RWPE2 (cell line): ENCODE data around the gene HAUS7.

Experiments used
- ATAC-seq: fragments of 200-7000 bp; cut with Tn5 transposase; 3 replicates; pipeline ENCODE4 v1.9.1; 2021; ENCODE audit warnings: low read depth
- DNase-seq: peaks from one replicate; pipeline ENCODE4 v3.0.0-alpha.2; 2020; ENCODE audit warnings: low spot score
- H3K27ac ChIP-seq: fragments of 450-650 bp; 2 replicates; pipeline ENCODE4 v1.5.1; 2017; ENCODE audit warnings: mild to moderate bottlenecking; ENCODE audit not compliant: poor library complexity, severe bottlenecking
- H3K27me3 ChIP-seq: fragments of 250-450 bp; sonication (Bioruptor Pico); 2 replicates; pipeline ENCODE4 v1.5.1; 2021; ENCODE audit warnings: mild to moderate bottlenecking, moderate library complexity; ENCODE audit not compliant: insufficient read depth, poor library complexity, severe bottlenecking
- H3K36me3 ChIP-seq: fragments of 250-450 bp; sonication (Bioruptor Pico); 2 replicates; pipeline ENCODE4 v1.5.1; 2020; ENCODE audit warnings: low read depth, mild to moderate bottlenecking, moderate library complexity
- H3K4me1 ChIP-seq: fragments of 250-450 bp; sonication (Bioruptor Pico); 2 replicates; pipeline ENCODE4 v1.5.1; 2021; ENCODE audit warnings: mild to moderate bottlenecking, moderate library complexity; ENCODE audit not compliant: insufficient read depth, poor library complexity, severe bottlenecking
- H3K4me3 ChIP-seq: fragments of 250-450 bp; sonication (Bioruptor Pico); 2 replicates; pipeline ENCODE4 v1.5.1; 2021; ENCODE audit warnings: mild to moderate bottlenecking, moderate library complexity; ENCODE audit not compliant: severe bottlenecking
- H3K9me3 ChIP-seq: fragments of 250-450 bp; sonication (Bioruptor Pico); 2 replicates; pipeline ENCODE4 v1.5.1; 2021; ENCODE audit warnings: mild to moderate bottlenecking, moderate library complexity; ENCODE audit not compliant: severe bottlenecking
- TF ChIP-seq, protein P1 (sequence below): fragments of 450-650 bp; IDR thresholded peaks from one replicate; pipeline ENCODE4 v1.5.1; 2017; ENCODE audit warnings: mild to moderate bottlenecking, moderate library complexity; ENCODE audit not compliant: poor library complexity, severe bottlenecking

Gene HAUS7

DNA sequence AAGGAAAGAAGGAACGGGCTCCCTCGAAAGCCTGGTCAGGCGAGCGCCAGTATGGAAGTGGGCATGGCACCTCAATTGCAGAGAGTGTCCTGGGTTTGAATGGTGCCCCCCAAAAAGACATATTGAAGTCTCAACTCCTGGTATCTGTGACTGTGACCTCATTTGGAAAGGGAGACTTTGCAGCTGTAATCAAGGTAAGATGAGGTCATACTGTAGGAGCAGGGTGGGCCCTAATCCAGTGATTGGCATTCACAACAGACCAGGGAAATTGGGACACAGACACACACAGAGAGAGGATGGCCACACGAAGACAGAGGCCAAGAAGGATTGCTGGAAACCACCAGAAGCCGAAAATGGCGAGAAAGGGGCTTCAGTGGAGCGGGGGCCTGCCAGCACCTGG, 52.7 kb downstream of the HAUS7 start:
- Histone ChIP-seq H3K4me3 (no peak overlapping the region), H3K27me3 (no peaks in the 10 kb centered on the region), H3K4me1 (no peaks in the 10 kb centered on the region), H3K27ac (no peak overlapping the region), H3K9me3 (no peaks in the 10 kb centered on the region), H3K36me3 (no peaks in the 10 kb centered on the region)
- TF ChIP-seq, protein P1, sequence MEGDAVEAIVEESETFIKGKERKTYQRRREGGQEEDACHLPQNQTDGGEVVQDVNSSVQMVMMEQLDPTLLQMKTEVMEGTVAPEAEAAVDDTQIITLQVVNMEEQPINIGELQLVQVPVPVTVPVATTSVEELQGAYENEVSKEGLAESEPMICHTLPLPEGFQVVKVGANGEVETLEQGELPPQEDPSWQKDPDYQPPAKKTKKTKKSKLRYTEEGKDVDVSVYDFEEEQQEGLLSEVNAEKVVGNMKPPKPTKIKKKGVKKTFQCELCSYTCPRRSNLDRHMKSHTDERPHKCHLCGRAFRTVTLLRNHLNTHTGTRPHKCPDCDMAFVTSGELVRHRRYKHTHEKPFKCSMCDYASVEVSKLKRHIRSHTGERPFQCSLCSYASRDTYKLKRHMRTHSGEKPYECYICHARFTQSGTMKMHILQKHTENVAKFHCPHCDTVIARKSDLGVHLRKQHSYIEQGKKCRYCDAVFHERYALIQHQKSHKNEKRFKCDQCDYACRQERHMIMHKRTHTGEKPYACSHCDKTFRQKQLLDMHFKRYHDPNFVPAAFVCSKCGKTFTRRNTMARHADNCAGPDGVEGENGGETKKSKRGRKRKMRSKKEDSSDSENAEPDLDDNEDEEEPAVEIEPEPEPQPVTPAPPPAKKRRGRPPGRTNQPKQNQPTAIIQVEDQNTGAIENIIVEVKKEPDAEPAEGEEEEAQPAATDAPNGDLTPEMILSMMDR = no peak
- DNase-seq (no peak), ATAC-seq (no peak)

DNA sequence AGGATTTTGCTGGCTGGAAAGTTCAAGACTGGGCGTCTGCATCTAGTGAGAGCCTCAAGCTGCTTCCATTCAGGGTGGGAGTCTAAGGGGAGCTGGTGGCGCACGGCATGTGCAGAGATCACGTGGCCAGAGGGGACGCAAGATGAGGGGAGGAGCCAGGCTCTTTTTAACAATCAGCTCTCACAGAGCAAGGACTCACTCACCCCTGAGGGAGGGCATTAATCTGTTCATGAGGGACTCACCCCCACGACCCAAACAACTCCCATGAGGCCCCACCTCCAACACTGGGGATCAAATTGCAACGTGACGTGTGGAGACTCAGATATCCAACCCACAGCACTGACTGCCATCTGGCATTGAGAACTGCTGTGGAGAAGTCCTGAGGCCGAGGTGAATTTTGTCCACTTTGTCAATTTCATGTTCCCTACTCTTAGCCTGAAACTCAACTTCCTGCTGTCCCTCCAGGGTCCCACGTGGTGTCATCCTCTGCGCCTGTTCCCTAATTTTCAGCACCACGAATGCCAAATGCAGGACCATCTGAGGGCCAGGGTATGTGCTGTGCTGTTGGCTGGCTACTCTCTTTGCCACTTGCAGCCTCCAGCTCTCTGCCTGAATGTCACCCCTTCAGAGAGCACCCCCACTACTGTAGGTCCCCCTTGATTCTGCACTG, 53.5 kb downstream of the HAUS7 start:
- Histone ChIP-seq H3K27ac (no peak overlapping the region), H3K9me3 (no peaks in the 10 kb centered on the region), H3K36me3 (no peaks in the 10 kb centered on the region), H3K27me3 (no peaks in the 10 kb centered on the region), H3K4me3 (no peak overlapping the region), H3K4me1 (no peaks in the 10 kb centered on the region)
- ATAC-seq = no peak
- TF ChIP-seq, protein P1 = no peak
- DNase-seq = no peak

DNA sequence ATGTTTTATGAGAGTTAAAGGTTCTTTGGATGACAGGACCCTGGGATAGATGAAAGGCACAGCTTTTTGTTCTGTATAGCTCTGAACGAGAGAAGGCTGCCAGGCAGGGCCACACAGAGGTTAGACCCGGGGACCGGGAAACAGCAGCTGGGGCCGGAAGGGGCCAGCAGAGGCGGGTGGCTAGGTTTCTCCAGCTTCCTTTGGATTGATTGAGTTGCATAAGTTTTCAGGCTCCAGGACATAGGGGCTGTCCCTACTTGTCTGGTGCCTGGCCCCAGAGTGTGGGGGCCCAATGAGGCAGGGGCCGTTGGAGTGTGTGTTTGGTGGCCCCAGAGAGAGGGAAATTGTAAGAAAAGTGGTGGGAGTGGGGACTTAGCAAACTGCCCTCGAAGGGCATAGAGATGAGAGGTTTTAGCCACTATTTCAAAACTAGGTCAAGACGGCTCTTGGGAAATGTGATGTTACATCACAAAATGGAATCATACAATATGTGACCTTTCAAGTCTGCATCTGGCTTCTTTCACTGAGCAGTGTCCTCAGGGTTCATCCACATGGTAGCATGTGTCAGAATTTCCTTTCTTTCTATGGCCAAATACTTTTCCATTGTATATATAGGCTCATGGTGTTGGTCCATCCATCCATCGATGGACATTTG, 55.4 kb downstream of the HAUS7 start:
- TF ChIP-seq, protein P1 = no peak

DNA sequence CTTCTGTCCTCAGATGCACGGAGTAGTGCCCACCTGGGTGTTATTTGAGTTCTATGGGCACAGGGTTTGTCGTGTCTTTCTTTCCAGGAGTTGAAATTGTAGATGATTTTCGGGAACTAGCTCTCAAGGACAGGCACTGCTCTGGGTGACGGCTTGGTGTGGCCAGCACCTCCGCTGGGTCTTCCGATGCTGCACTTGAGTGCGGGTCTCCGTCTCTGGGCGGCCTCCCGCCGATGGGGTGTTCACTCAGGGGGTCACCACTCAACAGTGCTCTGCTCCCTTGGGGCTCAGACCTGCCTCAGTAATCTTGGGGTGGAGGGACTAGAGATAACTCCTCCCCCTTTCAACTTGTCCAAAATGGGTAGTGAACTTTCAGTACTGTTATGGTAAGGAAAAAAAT, 56.6 kb downstream of the HAUS7 start:
- DNase-seq (no peak), ATAC-seq (no peak)
- Histone ChIP-seq H3K36me3 (no peaks in the 10 kb centered on the region), H3K27ac (no peak overlapping the region), H3K9me3 (no peaks in the 10 kb centered on the region), H3K4me1 (no peaks in the 10 kb centered on the region), H3K4me3 (no peak overlapping the region), H3K27me3 (no peaks in the 10 kb centered on the region)
- TF ChIP-seq, protein P1 = no peak

More for the DNA sequence above, 55.4 kb downstream of the HAUS7 start:
- no peaks in the 10 kb centered on the region for H3K27me3 ChIP-seq
- ATAC-seq (no peak), DNase-seq (no peak)
- H3K36me3 ChIP-seq = no peaks in the 10 kb centered on the region
- H3K4me1 ChIP-seq = no peaks in the 10 kb centered on the region
- no peak overlapping the region for H3K27ac ChIP-seq
- no peak overlapping the region for H3K4me3 ChIP-seq
- H3K9me3 ChIP-seq = no peaks in the 10 kb centered on the region
